Measurements from ENCODE around the gene HSD17B8.
A peak's percentile ranks its signal among the peaks of the same experiment; 100 is the strongest.

The HSD17B8 gene

DNA sequence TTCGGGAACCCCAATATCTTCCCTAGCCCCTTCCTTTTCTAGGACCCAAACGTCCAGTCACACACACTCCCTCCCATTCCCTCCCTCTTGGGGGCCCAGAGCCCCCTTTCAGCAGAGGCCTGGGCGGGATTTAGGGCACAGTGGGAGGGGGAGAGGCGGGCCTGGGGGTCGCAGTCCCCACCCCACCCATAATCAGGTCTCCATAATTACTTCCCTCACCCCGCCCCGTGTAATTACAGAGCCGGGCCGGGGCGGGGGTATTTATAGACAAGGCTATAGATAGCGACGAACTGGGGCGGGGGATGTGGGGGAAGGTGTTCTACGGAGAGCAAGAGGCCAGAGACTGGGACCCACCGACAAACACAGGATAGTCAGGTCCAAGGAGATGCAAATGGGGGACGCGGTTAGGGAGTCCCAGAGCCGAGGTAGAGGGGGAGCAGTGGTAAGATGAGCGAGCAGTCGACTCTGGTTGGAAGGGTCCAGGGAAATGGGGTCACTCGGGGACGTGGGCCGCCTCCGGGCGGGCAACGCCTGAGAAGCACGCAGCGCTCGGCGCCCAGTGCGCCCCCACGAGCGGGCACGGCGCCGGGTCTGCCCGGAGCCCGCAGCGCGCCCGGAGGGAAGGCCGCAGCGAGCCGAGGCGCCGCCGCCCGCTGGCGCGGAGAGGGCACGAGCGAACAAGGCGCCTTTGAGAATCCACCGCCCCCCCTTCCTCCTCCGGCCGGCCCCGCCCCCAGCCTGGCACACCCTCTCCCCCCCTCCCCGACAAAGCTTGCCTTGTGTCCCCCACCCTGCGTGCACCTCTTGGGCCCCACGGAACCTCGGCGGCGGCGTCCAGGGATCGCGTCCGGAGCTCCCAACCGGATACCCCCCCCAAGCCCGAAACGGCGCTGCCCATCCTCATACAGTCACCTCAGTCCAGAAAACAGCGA lies 11.5 kb upstream of the HSD17B8 start:
- DNase-seq, result no peak

- no peak for DNase-seq
Measured at GRCh38 chr6:33193619-33194018, 10.8 kb upstream of the HSD17B8 start.

GRCh38 chr6:33194431-33194979 lies 9.9 kb upstream of the HSD17B8 start:
- no peak for DNase-seq

- no peak for DNase-seq
Measured at GRCh38 chr6:33195304-33196165, 8.9 kb upstream of the HSD17B8 start.

- DNase-seq, result no peak
Measured at GRCh38 chr6:33197431-33198048, 6.9 kb upstream of the HSD17B8 start.

DNA sequence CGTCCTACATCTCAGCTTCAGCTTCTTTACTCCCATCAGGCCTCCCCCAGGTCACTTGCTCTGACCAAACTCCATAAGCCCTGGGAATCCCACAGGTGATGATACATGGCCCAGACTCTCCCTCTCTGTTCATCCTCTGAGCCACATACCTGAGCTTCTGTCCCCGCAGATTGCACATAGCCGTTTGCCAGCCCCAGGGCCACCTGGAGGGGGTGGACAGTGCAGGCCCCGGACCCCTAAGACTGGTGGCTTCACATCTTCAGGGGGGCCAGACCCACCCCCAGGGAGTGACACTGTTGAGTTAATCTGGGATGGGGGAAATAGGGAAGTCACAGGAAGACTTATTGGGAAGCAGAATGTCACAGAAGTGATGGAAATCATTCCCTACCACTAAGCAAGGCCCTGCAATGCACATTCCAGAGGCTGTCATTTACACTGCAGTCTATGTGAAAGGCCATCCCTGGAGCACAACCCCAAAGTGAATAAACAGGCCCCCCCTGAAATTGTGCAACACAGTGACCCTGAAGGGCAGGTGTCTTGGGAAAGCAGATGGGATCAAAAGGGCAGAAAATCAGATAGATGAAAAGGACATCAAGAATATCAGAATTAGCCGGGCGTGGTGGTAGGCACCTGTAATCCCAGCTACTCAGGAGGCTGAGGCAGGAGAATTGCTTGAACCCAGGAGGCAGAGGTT lies 6.1 kb upstream of the HSD17B8 start:
- DNase-seq, result no peak

GRCh38 chr6:33198853-33199436 lies 5.5 kb upstream of the HSD17B8 start:
- no peak for DNase-seq

GRCh38 chr6:33199687-33200218 lies 4.7 kb upstream of the HSD17B8 start:
- DNase-seq, result no peak

DNA sequence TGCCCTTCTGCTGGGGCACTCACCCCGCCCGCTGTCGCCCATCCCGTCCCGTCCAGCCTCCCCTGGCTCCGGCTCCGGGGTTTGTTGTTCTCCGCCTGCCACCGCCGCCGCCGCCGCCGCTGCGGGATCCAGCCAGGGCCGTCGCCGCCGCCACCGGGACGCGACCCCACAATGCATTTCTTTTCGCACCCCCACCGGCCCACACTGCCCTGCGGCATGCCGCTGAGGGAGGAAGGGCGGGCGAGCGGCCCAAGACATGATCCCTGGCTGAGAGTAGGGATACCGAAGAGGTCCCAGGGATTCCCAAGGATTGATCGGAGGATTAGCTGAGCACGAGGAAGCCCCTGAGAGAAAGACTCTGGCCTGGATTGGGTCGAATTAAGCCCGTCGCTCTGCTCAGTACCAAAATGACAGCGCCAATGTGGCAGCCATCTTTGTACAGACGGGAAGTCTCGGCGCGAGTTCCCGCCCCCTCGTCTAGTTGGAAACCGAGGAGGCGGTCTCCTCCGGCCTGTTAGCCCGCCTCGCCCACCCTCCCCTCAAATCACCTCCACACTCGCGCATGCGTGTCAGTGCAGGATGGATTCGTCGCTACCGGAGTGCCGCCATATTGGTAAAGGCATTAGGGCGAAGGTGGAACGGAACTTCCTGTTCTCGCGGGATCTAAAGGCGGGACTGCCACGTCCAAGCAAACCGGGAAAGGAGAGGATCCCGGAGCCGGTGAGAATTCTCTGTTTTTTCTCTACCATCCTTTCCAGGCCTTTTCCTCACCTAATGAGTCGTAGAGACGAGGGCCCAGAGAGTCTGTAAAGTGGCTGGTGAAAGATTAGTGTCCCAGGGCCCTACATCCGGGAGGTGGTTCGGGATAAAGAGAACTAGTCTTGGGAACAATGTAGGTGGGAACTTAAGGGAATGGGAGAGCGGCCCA lies 4.0 kb upstream of the HSD17B8 start, which contains the start of the genes RXRB and SLC39A7:
TSS of gene RXRB (minus strand) at position 447 of the 928 bp plus-strand sequence. CDS start at position 258, 189 bp downstream.
TSS of gene SLC39A7 (plus strand) at position 649 of the 928 bp plus-strand sequence. CDS start 379 bp downstream, outside the sequence.
- DNase-seq, result peak; percentile 93

DNA sequence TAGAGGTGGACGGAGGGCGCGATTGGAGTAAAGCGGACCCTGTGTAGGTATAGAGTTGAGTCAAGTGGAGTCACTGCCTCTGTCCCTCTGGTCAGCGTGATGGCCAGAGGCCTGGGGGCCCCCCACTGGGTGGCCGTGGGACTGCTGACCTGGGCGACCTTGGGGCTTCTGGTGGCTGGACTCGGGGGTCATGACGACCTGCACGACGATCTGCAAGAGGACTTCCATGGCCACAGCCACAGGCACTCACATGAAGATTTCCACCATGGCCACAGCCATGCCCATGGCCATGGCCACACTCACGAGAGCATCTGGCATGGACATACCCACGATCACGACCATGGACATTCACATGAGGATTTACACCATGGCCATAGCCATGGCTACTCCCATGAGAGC lies 3.3 kb upstream of the HSD17B8 start:
- DNase-seq, result no peak

DNA sequence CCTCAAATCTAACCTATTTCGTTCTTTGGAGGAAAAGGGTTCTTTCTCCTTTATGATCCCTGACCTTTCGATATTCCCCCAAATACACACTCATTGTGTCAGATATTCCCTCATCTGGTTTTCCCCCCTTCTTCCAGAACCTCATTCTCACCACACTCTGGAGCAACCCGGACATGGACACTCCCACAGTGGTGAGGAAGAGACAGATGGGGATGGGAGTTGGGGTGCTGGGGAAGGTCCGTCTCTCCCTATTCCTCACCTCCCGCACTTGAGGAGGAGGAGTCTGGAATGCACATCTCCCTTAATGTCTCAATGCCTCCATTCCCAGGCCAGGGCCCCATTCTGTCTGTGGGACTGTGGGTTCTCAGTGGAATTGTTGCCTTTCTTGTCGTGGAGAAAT lies 2.5 kb upstream of the HSD17B8 start:
- no peak for DNase-seq

GRCh38 chr6:33202799-33203198 lies 1.7 kb upstream of the HSD17B8 start:
- no peak for DNase-seq

DNA sequence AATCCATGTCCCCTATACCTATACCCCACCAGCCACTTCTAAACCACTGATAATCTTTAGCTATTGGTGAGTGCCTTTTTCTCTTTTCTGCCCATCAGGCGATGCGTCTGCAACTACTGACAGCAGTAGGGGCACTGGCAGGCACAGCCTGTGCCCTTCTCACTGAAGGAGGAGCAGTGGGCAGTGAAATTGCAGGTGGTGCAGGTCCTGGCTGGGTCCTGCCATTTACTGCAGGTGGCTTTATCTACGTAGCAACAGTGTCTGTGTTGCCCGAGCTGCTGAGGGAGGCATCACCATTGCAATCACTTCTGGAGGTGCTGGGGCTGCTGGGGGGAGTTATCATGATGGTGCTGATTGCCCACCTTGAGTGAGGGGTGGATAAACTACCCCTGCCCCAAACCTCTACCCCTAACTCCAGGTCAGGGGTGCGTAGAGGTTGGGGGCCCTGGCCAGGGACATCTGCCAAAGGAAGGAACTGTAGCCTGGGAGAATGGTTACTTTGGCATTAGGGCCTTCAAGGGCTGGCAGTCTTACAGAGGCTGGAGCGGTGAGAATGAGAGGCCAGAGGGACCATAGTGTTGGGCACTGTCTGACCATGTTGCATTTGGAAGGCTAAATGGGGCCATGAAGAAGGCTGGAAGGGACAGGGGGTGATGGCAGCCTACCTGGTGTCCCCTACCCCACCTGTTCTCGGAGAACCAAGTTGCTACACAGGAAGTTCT lies 851 bp upstream of the HSD17B8 start:
- DNase-seq, result no peak

GRCh38 chr6:33204165-33204414 lies 365 bp upstream of the HSD17B8 start:
- no peak for DNase-seq

GRCh38 chr6:33205191-33206026 lies 954 bp downstream of the HSD17B8 start:
- peak; percentile 44 for DNase-seq

DNA sequence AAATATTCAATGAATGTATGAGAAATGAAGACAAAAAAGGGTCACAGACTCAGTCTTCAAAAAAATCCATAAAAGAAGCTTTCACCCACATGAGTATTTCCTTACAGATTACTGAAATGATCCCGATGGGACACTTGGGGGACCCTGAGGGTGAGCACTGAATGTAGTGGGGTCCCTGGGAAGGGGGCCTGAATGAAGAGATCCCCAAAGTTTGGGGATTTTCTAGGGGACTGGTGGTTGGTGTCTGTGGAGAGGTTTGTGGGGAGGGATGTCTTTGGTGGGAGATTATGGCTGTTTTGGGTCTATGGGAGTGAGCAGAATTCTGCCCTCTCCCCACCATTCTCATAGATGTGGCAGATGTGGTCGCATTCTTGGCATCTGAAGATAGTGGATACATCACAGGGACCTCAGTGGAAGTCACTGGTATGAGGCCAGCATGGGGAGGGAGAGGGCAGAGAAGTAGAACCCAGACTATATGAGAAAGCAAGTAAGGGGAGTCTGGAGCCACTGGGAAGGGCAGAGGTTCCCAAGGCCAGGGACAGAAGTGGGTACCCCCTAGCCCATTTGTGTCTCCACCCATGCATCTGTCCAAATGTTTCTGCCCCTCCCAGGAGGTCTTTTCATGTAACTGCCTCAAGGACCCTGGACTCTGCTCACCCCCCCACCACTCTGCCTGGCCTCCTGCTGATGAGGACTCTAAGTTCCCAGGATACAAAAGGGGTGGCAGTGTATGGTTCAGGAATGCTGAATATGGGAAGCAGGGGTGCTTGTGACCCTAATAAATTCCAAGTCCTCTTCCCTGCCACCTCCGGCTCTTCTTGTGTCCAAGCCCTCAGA lies 1.8 kb downstream of the HSD17B8 start:
- no peak for DNase-seq

- no peak for DNase-seq
Measured at GRCh38 chr6:33206864-33207551, 2.6 kb downstream of the HSD17B8 start.

Measured in activated CD4-positive, CD25-positive, alpha-beta regulatory T cell treated with anti-CD3 and anti-CD28 coated beads, Interleukin-2, amount 50 U/mL, for 72 hours (primary cell).